ENCODE data around the gene CBX6. TPM values are rescaled to one million over a fixed set of nuclear protein-coding genes. Genes with fewer than 3 reads are reported as not detected.
"Not testable (repeated sequence)": the region's sequence is repeated elsewhere in the genome, so short reads cannot be mapped to it uniquely, and the experiment has no call there.

Gene CBX6
- polyA plus RNA-seq (2013, experiment 1 of 2; ENCODE audit: insufficient read length), result 28.7 TPM
- 28.1 TPM for polyA plus RNA-seq (2013, experiment 2 of 2; ENCODE audit: insufficient read length)

DNA sequence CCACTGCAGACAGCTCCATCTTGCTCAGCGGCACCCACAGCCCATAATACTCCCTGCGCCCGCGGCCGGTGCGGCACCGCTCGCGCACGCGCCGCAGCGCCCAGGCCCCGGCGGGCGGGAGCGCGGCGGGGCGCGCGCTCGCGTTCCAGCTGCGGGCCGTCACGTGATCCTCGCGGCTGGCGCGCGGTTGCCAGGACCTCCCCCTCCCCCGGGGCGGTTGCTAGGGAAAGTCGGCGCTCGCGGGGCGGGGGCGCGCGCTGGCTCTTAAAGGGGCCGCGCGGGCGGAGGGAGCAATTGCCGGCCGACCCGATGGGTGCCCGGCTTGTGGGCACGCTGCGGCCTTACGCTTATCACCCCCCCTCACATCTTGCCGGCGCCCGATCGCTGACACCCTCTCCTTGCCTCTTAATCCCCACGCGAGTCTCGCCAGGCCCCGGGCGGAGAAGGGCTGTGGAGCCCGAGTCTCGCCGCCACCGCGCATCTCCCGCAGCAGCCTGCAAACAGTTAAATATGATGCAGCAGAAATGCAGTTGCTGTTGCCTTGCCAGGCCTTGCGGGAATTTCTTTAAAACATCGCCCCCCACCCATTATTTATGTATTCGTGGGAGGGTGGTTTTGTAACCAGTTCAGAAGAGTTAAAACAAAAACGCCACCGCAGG, at the start of gene CBX6:
Gene CBX6, minus strand, starts transcription at position 45 of the 659 bp plus-strand sequence. Its CDS starts 26 bp downstream, at position 19.
- peak; percentile 93 for DNase-seq

DNA sequence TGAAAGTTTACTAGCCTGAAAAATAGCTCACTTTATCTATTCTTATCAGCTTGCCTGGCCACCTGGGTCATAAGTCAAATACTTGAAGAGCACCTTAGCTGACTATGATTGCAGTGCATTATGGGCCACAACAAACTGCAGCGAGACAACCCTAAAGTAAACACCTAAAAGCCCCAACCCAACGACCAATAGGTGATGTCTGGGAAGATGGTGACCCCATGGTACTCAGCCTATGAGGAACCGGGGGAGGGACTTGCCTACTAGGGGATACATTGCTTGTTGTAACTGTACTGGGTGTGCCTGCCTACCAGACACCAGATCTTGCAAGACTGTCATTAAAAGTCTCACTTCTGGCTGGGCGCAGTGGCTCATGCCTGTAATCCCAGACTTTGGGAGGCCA, 49.8 kb upstream of the CBX6 start:
- no peak for DNase-seq

DNA sequence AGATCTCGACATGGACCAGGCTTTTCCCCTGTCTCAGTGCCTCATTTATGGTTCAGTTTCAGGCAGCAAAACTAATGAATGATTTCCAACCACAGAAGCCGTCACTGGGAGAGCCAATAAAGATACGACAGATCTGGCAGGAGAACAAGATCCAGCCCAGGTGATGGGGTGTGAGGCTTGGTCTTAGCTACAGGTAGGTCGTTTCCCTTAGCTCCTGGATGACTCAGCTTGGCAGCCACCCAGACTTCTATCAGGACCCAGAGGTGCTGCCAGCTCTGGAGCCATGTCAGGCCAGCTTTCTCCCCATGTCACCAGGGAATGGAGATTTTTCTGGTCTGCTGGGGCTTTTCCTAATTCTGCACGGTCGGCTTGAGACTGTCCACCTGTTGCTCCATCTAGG, 49.1 kb upstream of the CBX6 start:
- no peak for DNase-seq

DNA sequence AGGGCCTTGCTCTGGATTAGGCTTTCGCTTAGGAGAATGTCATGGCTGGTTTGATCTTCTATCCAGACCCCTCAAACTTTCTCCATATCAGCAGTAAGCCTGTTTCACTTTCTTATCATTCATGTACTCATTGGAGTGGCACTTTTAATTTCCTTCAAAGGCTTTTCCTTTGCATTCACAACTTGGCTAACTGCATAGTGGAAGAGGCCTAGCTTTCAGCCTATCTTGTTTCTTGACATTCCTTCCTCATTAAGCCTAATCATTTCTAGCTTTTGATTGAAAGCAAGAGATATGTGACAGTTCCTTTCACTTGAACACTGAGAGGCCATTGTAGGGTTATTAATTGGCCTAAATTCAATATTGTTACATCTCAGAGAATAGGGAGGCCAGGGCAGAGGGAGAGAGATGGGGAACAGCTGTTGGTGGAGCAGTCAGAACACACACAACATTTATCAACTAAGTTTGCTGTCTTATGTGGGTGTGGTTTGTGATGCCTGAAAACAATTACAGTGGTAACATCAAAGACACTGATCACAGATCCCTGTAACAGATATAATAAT, 47.7 kb upstream of the CBX6 start:
- no peak for DNase-seq

DNA sequence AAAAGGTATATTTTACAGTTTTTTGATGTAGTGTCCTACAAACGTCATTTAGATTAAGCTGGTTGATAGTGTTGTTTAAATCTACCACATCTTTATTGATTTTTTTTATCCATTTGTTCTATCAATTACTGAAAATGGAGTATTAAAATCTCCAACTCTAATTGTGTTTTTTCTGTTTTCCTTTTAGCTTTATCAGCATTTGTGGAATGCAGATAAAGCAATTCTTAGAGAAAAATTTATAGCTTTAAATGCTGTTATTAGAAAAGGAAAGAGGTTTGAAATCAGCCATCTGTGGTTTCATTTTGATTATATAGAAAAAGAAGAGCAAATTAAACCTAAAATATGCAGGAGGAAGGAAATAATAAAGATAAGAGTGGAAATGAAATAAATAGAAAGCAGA, 39.4 kb upstream of the CBX6 start:
- no peak for DNase-seq

DNA sequence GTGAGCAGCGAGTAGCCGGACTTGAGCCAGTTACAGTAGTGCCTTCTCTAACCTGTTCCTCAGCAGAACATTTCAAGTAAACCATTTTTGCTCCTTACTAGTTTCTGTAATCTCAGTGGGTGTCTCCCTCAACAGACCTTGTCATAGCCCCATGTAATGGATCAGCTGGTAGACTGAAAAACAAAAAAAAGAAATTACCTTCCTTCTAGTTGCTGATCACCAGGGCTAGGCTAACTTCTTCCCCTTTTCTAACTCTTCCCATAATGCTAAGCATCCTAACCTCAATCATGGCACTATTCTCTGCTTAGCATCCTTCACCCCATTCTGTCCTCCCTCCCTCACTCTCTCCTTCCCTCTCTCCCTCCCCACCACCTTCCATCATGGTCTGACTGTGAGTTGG, 35.8 kb upstream of the CBX6 start:
- no peak for DNase-seq

DNA sequence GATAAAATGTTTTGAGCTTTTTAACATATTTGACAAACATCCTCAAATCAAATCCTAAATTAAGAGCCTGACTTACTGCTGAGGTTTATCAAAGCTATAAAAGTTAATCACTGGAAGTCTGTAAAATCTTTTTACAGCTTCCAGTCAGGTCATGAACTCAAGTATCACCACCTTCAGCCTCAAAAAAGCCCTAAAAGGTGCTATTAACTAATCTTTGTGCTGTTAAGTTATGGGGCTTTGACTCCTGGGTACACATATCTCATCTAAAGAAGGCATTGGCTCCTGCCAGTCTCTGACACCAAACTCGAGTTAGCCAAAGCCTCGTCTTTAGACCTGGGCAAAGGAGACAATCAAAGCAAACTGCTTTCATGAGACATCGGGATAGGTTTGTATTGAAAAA, 34.0 kb upstream of the CBX6 start:
- DNase-seq, result no peak

DNA sequence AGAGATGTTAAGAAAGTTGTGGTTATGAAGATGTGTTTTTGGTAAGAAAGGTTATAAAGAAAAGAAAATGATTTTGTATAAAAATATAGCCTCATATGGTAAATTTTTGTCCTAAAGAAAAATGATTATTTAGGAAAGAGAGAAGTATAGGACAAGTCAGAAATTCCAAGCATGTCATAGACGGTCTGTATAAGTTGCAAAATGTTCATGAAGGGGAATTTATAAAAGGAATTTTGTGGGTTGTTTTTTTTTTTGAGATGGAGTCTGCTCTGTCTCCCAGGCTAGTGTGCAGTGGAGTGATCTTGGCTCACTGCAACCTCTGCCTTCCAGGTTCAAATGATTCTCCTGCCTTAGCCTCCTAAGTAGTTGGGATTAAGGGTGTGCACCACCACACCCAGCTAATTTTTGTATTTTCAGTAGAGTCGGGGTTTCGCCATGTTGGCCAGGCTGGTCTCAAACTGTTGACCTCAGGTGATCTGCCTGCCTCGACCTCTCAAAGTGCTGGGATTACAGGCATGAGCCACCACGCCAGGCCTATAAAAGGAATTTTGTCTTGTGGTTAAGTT, 32.1 kb upstream of the CBX6 start:
- not testable (repeated sequence) for DNase-seq

DNA sequence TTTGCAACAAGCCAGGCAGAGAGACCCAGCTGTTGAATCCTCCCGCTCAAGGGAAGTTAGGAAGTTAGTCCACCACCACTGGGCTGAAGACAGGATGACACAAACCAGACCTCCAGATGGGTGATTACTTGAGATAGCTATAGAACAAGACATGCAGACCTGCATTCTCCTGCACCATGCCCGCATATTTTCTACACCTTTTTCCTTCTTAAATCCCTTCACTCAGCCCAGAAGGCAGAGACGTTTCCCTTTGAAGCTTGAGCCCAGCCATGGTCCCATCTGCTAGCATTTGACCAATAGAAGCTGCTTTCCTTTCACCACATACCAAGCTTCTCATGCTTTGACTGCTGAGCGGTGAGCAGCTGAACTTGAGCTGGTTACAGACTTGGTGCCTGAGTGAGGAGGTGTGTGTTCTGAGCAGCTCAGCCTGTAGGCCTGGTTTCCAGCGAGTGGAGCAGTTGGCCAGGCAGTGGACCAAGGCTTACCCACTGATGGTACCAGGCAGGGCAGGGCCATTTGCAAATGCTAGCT, 29.2 kb upstream of the CBX6 start:
- no peak for DNase-seq

DNA sequence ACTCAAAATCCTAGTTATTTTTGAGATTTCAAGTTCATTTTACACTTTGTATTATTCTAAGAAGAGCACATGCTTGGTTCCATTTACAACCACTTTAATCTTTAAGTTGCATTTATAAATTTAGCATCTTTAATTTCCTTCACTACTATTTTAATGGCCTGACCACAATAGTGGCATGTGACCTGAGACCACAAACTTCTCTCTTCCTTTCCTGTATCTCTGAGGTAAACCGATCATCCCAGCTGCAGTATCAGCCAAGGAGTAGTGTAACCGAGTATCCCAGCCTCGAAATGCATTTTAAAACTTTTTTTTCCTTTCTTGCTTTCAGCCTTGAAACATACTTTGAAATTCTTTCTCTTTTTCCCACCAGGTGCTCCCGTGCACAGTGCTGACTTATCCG, 28.7 kb upstream of the CBX6 start:
- no peak for DNase-seq

DNA sequence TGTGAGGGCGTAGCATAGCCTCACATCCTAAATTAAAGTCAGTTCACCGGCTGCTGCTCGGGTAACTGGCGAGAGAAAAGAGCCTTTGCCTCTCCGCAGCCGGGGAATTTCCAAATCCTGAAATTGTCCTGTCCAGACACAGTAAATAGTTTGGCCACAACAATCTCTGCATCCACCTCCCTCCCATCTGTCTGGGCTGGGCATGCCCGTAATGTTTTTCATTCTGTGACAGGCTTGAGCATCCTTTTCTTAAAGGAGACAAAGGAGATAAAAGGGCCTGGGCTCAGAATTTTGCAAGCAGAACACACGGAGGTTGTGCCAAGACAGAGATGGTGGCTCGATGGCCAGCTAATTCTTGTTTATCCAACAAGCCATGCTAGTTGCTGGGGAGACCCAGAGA, 19.2 kb upstream of the CBX6 start:
- no peak for DNase-seq

DNA sequence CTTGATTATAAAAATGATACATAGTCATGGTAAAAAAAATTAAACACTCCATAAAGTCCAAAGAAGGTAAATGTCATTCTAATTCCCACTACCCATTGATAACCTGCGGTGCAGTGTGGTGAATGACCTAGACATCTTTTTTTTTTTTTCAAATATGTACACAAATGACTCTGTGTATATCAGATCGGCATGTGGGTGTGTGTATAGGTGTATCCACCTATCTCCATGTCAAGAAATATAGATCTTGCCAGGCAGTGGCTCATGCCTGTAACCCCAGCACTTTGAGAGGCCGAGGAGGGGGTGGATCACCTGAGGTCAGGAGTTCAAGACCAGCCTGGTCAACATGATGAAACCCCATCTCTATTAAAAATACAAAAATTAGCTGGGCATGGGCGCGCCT, 18.4 kb upstream of the CBX6 start:
- DNase-seq, result no peak

DNA sequence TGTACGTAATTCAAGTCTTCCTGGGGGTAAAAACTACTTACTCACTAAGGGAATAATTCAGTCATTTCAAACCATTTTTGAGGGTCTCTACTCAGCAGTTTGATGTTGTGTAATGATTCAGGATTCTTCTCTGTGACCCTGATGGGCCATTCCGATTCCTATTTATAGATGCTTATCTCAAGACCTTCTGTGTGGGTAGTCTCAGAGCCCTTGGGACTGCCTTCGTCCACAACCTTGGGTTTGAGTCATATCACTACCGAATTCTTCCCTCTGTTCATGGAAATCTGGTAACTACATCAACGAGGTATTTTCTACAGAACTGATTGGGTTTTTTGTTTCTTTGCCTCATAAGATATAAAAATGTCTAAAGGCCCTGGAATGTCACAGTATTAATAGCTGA, 14.3 kb upstream of the CBX6 start:
- no peak for DNase-seq

DNA sequence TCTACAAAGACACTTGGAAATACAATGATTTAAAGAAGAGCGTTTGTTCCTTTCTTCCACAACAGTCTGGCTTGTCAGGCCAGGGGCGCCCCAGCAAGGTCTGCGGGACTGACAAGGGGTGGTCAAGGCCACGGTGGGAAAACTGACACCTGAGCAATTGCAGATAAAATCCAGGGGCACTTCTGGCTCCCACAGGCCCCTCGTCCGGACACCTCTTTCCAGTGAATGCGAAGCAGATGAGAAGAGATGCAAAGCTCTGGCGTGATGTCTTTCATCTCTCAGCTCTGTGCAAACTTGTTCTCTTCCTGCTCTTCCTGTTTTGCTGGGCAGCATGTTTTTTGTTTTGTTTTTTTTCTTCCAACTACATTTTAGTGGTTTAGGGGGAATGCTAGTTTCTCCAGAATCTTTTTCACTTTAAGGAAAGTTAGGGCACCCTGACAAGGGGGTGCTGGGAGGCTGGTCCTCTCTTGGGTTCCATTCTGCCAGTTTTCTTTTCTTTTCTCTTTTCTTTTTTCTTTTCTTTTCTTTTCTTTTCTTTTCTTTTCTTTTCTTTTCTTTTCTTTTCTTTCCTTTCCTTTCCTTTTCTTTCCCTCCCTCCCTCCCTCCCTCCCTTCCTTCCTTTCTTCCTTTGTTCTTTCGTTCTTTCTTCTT, 11.1 kb upstream of the CBX6 start:
- DNase-seq, result no peak

DNA sequence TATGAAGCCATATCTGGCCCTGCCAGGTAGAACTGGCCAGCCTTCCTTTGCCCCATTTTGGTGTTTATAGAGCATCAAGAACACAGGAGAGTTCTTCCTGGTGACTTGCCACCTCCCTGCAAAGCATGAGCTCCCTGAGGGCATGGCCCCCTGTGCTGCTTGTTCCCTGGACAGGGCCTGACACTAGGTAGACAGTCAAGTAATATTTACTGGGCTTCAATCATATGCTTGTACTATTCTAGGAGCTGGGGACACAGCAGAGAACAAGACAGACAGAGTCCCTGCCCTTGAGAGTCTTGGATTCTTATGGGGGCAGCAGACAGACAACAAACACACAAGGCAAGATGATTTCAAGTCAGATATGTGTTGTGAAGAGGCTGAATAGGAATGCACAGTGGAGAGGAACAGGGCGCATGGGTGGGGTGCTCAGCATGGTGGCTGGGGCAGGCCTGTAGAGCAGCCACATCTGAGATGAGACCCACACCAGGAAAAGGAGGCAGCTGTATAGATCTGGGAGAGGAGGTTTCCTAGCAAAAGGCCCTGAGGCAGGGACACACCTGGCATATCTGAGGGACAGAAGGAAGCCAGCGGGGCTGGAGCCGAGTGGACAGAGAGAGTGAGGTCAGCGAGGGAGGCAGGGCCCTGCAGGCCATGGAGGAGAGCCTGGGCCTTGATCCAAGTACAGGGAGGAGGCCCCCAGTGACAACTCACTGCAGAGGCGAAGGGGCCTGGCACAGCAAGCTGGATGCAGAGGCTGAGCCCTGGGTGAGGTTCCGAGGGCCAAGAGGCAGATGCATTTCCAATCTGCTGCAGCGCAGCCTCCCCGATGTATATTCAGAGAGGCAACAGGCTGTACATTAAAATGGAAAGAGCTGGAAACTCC, 10.2 kb upstream of the CBX6 start:
- DNase-seq, result no peak

DNA sequence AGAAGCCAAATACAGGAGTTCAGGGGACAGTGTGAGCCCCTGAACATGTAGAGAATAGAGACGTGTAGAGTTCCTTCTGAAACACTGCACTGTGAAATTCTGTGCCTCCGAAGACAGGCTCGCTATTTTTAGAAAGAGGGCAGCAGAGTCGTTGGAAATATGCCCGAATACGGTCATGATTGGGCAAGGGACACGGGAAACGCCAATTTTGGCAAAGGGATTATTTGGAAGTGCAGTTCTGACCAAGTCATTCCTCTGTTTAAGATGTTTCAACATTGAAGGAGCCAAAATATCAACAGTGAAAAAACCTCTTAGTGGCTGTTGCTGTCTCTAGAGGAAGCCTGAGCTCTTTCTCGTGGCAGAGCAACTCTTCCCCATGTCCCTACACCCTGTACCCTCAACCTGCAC, 9.5 kb upstream of the CBX6 start:
- DNase-seq, result peak; percentile 52

DNA sequence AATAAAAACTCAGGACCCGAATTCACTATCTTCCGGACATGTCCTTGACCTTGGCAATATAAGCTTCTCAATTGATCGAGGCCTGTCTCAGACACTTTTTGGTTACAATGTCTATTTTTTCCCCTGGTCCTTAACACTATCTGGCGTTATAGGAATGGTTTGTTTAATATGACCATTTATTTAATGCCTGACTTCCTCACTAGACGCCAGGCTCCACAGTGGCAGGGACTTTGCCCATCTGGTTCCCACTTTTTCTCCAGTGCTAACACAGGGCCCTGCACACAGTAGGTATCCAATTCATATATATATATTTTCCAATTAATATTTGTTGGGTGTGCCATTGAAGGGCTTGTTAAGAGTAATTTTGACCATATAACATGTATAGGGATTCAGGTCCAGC, 7.9 kb upstream of the CBX6 start:
- no peak for DNase-seq

DNA sequence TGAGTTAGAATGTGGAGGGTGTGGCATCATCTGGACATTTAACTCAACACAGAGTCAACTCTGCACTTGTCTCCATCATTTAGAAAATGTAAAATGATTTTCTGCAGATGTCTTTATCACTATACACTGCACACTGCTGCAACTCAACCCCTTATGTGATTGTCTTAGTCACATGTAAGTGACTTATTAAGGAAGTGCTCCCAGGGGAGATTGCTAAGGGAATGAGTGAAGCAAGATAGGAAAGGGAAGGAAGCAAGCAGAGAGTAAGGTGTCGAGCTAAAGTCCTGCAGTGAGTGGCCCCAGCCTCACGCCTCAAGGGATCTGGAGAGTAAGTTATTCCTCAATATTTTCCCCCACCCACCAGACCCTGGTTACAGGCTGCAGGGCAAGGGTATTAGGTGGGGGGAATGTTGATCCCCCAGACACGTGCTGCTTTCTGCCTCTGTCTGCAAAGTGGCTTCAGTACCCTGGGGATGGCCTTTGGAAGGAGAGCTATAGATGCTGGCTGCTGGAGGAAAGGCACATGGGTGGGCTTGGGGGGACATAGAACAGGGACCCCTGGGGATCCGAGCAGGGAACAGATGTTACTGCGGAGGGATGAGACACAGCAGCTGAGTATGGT, 7.2 kb upstream of the CBX6 start:
- DNase-seq, result no peak

DNA sequence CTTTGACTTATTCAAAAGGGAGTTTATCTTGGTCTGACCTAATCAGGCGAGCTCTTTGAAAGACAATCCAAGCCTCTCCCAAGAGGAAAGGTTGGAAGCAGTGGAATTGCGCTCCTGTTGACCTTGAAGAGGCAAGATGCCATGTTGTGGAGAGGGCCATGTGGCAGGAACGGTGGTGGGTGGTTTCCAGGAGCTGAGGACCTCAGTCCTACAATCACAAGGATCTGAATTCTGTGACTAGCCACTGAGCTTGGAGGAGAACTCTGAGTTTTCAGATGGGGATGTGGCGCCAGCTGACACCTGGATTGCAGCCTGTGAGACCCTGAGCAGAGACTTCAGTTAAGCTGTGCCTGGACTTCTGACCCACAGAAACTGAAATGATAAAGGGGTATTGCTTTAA, 6.0 kb upstream of the CBX6 start:
- DNase-seq, result no peak

DNA sequence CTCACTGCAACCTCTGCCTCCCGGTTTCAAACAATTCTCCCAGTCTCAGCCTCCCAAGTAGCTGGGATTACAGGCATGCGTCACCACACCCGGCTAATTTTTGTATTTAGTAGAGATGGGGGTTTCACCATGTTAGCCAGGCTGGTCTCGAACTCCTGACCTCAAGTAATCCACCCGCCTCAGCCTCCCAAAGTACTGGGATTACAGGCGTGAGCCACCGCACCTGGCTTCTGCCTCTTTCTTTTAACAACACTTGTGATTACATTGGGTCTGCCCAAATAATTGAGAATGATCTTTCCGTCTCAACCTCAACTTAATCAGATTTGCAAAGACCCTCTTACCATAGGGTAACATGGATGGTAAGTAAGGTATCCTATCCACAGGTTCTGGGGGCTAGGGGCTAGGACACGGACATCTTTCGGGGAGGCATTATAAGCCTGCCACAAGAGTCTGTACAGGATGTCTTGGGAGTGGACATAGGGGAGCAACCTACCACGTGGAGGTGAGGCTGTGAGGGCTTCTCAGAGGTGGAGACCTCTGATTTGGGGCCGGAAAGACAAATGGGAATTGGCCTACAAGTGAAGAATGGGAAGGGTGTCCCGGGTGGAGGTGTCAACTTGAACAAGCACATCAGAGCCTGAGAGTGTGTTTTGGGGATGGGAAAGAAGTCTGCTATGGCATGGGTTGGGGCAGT, 2.7 kb upstream of the CBX6 start:
- DNase-seq, result no peak
